LNCAP (cell line): ENCODE data around the gene KLK11.

ENCODE experiments used
- CTCF ChIP-seq: fragments of 450-650 bp; IDR thresholded peaks from 2 replicates; pipeline ENCODE4 v1.5.1; 2017; ENCODE audit warnings: mild to moderate bottlenecking

KLK11 gene

GRCh38 chr19:51002089-51002532 is 24.3 kb downstream of the KLK11 start:
- TF ChIP-seq CTCF: no peak

GRCh38 chr19:51001515-51001914 is 24.9 kb downstream of the KLK11 start, which contains the start of gene KLK8:
Gene KLK8 (minus strand): TSS chr19:51001604. CDS start chr19:51001167, 437 bp downstream.
- TF ChIP-seq CTCF: no peak

DNA sequence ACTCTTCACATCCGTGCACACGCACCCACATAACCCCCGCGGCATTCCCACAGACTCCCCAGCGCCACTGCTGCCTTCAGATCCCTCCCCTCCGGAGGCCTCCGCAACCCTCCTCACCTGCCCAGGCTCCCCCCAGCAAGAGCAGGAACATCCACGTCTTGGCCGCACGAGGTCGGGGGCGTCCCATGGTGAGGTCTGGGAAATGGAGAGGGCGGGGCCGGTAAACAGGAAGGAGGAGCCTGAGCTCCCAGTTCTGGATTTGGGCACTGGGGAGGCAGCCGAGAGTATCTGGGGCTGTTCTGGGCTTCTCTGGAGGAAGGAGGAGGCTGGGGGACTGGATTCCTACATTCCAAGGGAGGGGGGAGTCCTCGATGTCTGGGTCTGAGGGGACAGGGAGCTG is 25.4 kb downstream of the KLK11 start:
- TF ChIP-seq CTCF: no peak

DNA sequence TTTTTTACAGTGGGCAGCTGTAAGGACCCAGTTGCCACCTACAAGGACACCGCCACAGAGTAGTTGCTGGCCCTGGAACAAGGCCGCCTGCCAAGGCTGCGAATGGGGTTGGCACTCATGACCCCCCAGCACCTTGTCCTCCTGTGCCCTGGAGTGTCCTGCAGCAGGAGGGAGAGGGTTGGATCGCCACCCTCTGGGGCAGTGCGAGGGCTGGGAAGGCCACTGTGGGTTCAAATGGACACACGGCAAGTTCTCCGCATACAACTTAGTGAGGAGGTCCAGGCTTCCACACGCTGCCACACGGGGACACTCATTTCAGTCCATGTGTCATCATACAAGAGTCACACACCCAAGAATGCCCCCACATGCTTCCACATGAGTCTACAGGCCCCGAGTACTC is 26.0 kb downstream of the KLK11 start:
- TF ChIP-seq CTCF: no peak

- no peak for TF ChIP-seq CTCF
Measured at GRCh38 chr19:50998686-50999085, 27.7 kb downstream of the KLK11 start.

- no peak for TF ChIP-seq CTCF
Measured at GRCh38 chr19:50998061-50998460, 28.4 kb downstream of the KLK11 start.

GRCh38 chr19:50994129-50994528 is 32.3 kb downstream of the KLK11 start:
- TF ChIP-seq CTCF: no peak

DNA sequence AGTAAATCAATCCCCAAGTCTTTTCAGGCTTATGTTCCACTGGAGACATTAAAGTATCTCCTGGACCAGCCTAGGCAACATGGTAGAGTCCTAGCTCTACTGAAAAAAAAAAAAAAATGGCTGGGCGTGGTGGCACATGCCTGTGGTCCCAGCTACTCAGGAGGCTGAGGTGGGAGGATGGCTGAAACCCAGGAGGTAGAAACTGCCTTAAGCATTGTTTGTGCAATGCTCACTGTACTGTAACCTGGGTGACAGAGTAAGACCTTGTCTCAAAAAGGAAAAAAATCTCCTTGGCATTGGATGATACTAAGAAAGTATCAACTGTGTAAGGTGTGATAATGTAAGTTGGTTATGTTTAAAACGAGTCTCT is 33.8 kb downstream of the KLK11 start:
- TF ChIP-seq CTCF: no peak
